ENCODE data around the gene QSOX2. TPM values are rescaled to one million over a fixed set of nuclear protein-coding genes. Genes with fewer than 3 reads are reported as not detected.

Gene QSOX2
- total RNA-seq, 1 experiment from 2014 or later, result 34.6 TPM

- intact Hi-C loops (cut with micrococcal nuclease; ENCODE audit: unreplicated experiment), result no loop called here
- Histone ChIP-seq H3K36me3 (ENCODE audit: low read depth) (no peaks in the 10 kb centered on the region), H4K20me1 (ENCODE audit: insufficient read depth) (no peaks in the 10 kb centered on the region), H3K4me1 (replicated peaks; ENCODE audit: insufficient read depth) (no peaks in the 10 kb centered on the region), H3K4me3 (no peak overlapping the region), H3K27me3 (ENCODE audit: insufficient read depth, low read depth) (peaks cover 40% of the 10 kb centered on the region), H3K4me2 (no peak overlapping the region), H3F3A (ENCODE audit: insufficient read depth, low read depth) (no peaks in the 10 kb centered on the region), H3K9me3 (ENCODE audit: insufficient read depth, low read depth) (no peaks in the 10 kb centered on the region), H3K9me2 (ENCODE audit: insufficient read depth) (no peaks in the 10 kb centered on the region), H2AFZ (no peak overlapping the region), H3K79me2 (ENCODE audit: low read depth) (no peaks in the 10 kb centered on the region), H3K27ac (no peak overlapping the region)
- POLR2A ChIA-PET (ENCODE audit: unreplicated experiment), result no interaction called here
- no peak for DNase-seq
- no TSS peak for BruUV-seq (replicated peaks)
- TF ChIP-seq EZH2 (IDR thresholded peaks at IDR 0.05; ENCODE audit: low read depth), result no peak
- TF ChIP-seq CTCF (conservative IDR thresholded peaks at IDR 0.05), result no peak
- CTCF ChIA-PET, result no interaction called here
Observed at GRCh38 chr9:136187197-136187596, 58.4 kb downstream of the QSOX2 start.

- Histone ChIP-seq H2AFZ (no peak overlapping the region), H4K20me1 (ENCODE audit: insufficient read depth) (no peaks in the 10 kb centered on the region), H3K9me3 (ENCODE audit: insufficient read depth, low read depth) (no peaks in the 10 kb centered on the region), H3K27ac (no peak overlapping the region), H3K4me3 (no peak overlapping the region), H3K9me2 (ENCODE audit: insufficient read depth) (no peaks in the 10 kb centered on the region), H3K79me2 (ENCODE audit: low read depth) (no peaks in the 10 kb centered on the region), H3K4me2 (no peak overlapping the region), H3K27me3 (ENCODE audit: insufficient read depth, low read depth) (peaks cover 35% of the 10 kb centered on the region), H3K4me1 (replicated peaks; ENCODE audit: insufficient read depth) (no peaks in the 10 kb centered on the region), H3F3A (ENCODE audit: insufficient read depth, low read depth) (no peaks in the 10 kb centered on the region), H3K36me3 (ENCODE audit: low read depth) (no peaks in the 10 kb centered on the region)
- no peak for TF ChIP-seq CTCF (conservative IDR thresholded peaks at IDR 0.05)
- no peak for TF ChIP-seq EZH2 (IDR thresholded peaks at IDR 0.05; ENCODE audit: low read depth)
- CTCF ChIA-PET, result interaction anchor here (0.6 kb wide), 1 partner anchor 551 kb away, joined by 4 read pairs; no protein-coding TSS in a partner anchor
- intact Hi-C loops (cut with micrococcal nuclease; ENCODE audit: unreplicated experiment), result no loop called here
- POLR2A ChIA-PET (ENCODE audit: unreplicated experiment), result interaction anchor here (0.5 kb wide), 1 partner anchor 837 kb away, joined by 4 read pairs; no protein-coding TSS in a partner anchor
- DNase-seq, result no peak
- no TSS peak for BruUV-seq (replicated peaks)
Observed at GRCh38 chr9:136186386-136186785, 59.2 kb downstream of the QSOX2 start.

- H3K4me1 ChIP-seq (replicated peaks; ENCODE audit: insufficient read depth), result no peaks in the 10 kb centered on the region
- H4K20me1 ChIP-seq (ENCODE audit: insufficient read depth), result no peaks in the 10 kb centered on the region
- H3F3A ChIP-seq (ENCODE audit: insufficient read depth, low read depth), result no peaks in the 10 kb centered on the region
- POLR2A ChIA-PET (ENCODE audit: unreplicated experiment), result interaction anchor here (0.5 kb wide), 1 partner anchor 836 kb away, joined by 4 read pairs; no protein-coding TSS in a partner anchor
- no peak overlapping the region for H2AFZ ChIP-seq
- peaks cover 39% of the 10 kb centered on the region for H3K27me3 ChIP-seq (ENCODE audit: insufficient read depth, low read depth)
- intact Hi-C loops (cut with micrococcal nuclease; ENCODE audit: unreplicated experiment), result no loop called here
- CTCF ChIA-PET, result interaction anchor here (0.6 kb wide), 1 partner anchor 551 kb away, joined by 4 read pairs; no protein-coding TSS in a partner anchor
- no peak overlapping the region for H3K4me3 ChIP-seq
- H3K9me3 ChIP-seq (ENCODE audit: insufficient read depth, low read depth), result no peaks in the 10 kb centered on the region
- no peaks in the 10 kb centered on the region for H3K36me3 ChIP-seq (ENCODE audit: low read depth)
- no peak overlapping the region for H3K27ac ChIP-seq
- H3K9me2 ChIP-seq (ENCODE audit: insufficient read depth), result no peaks in the 10 kb centered on the region
- no peaks in the 10 kb centered on the region for H3K79me2 ChIP-seq (ENCODE audit: low read depth)
- no TSS peak for BruUV-seq (replicated peaks)
- TF ChIP-seq CTCF (conservative IDR thresholded peaks at IDR 0.05), result no peak
- TF ChIP-seq EZH2 (IDR thresholded peaks at IDR 0.05; ENCODE audit: low read depth), result no peak
- DNase-seq, result no peak
- no peak overlapping the region for H3K4me2 ChIP-seq
Observed at GRCh38 chr9:136185596-136186366, 59.8 kb downstream of the QSOX2 start.
